Fibroblast of the conjunctiva (primary cell): ENCODE data around the gene SPDYE2B.
"Not testable (repeated sequence)": the region's sequence is repeated elsewhere in the genome, so short reads cannot be mapped to it uniquely, and the experiment has no call there.

Experiments used
- DNase-seq: peaks from one replicate; pipeline ENCODE4 v3.0.0-alpha.2; 2010; ENCODE audit warnings: low read depth

The SPDYE2B gene

GRCh38 chr7:102643404-102643803, 6.7 kb upstream of the SPDYE2B start:
- DNase-seq, result not testable (repeated sequence)

- DNase-seq, result not testable (repeated sequence)
Observed at GRCh38 chr7:102647813-102648212, 2.3 kb upstream of the SPDYE2B start.

GRCh38 chr7:102664765-102665164, 14.6 kb downstream of the SPDYE2B start:
- DNase-seq, result not testable (repeated sequence)

GRCh38 chr7:102666850-102667249, 16.7 kb downstream of the SPDYE2B start:
- not testable (repeated sequence) for DNase-seq

GRCh38 chr7:102667523-102667922, 17.4 kb downstream of the SPDYE2B start:
- DNase-seq, result not testable (repeated sequence)

GRCh38 chr7:102671166-102671955, 21.2 kb downstream of the SPDYE2B start, which contains the start of gene POLR2J2:
Gene POLR2J2 (minus strand): TSS chr7:102671663. CDS start chr7:102671601, 62 bp downstream.
- peak; percentile 44 for DNase-seq

GRCh38 chr7:102671956-102672307, 21.8 kb downstream of the SPDYE2B start:
- not testable (repeated sequence) for DNase-seq

GRCh38 chr7:102673447-102674067, 23.4 kb downstream of the SPDYE2B start:
- DNase-seq, result not testable (repeated sequence)

GRCh38 chr7:102675545-102675944, 25.4 kb downstream of the SPDYE2B start:
- not testable (repeated sequence) for DNase-seq

GRCh38 chr7:102680780-102681179, 30.7 kb downstream of the SPDYE2B start:
- DNase-seq, result not testable (repeated sequence)

- DNase-seq, result not testable (repeated sequence)
Observed at GRCh38 chr7:102682560-102682959, 32.4 kb downstream of the SPDYE2B start.

GRCh38 chr7:102688299-102689036, 38.3 kb downstream of the SPDYE2B start:
- DNase-seq, result not testable (repeated sequence)

- DNase-seq, result not testable (repeated sequence)
Observed at GRCh38 chr7:102689436-102690282, 39.5 kb downstream of the SPDYE2B start.

- not testable (repeated sequence) for DNase-seq
Observed at GRCh38 chr7:102690602-102691001, 40.5 kb downstream of the SPDYE2B start.

GRCh38 chr7:102694008-102694407, 43.9 kb downstream of the SPDYE2B start:
- not testable (repeated sequence) for DNase-seq

- not testable (repeated sequence) for DNase-seq
Observed at GRCh38 chr7:102695033-102695552, 45.0 kb downstream of the SPDYE2B start.

- DNase-seq, result not testable (repeated sequence)
Observed at GRCh38 chr7:102696009-102696408, 45.9 kb downstream of the SPDYE2B start.

- not testable (repeated sequence) for DNase-seq
Observed at GRCh38 chr7:102697642-102698512, 47.8 kb downstream of the SPDYE2B start.

GRCh38 chr7:102698962-102699750, 49.0 kb downstream of the SPDYE2B start:
- DNase-seq, result not testable (repeated sequence)
